Thymus (tissue), 14 donors: ENCODE measurements around the gene HINT1. TPM values are rescaled to one million over a fixed set of nuclear protein-coding genes. Genes with fewer than 3 reads are reported as not detected.

Experiments
- DNase-seq, 9 donors: peaks; one replicate each; pipeline ENCODE4 v3.0.0-alpha.2; 2013; ENCODE audit warnings: low spot score in 9 of 9, low read depth in 6 of 9, missing footprints in 1 of 9
- H3K27ac ChIP-seq, 2 donors: one replicate each; pipeline ENCODE4 v1.5.1; 2013; ENCODE audit warnings: control low read depth in 1 of 2, low read depth in 1 of 2, low read length in 1 of 2, mild to moderate bottlenecking in 1 of 2, moderate library complexity in 1 of 2
- H3K27me3 ChIP-seq, 2 donors: one replicate each; pipeline ENCODE4 v1.5.1; 2013; ENCODE audit warnings: low read length in 1 of 2; ENCODE audit not compliant: control insufficient read depth in 2 of 2, insufficient read depth in 1 of 2
- H3K36me3 ChIP-seq, 2 donors: one replicate each; pipeline ENCODE4 v1.5.1; 2013; ENCODE audit warnings: low read length in 1 of 2, mild to moderate bottlenecking in 1 of 2, moderate library complexity in 1 of 2; ENCODE audit not compliant: control insufficient read depth in 2 of 2, insufficient read depth in 2 of 2
- H3K4me1 ChIP-seq, 2 donors: one replicate each; pipeline ENCODE4 v1.5.1; 2013; ENCODE audit warnings: low read length in 2 of 2; ENCODE audit not compliant: control insufficient read depth in 2 of 2, insufficient read depth in 2 of 2
- H3K4me3 ChIP-seq, 2 donors: one replicate each; pipeline ENCODE4 v1.5.1; 2013; ENCODE audit warnings: low read length in 2 of 2, control low read depth in 1 of 2, mild to moderate bottlenecking in 1 of 2
- H3K9me3 ChIP-seq, 2 donors: one replicate each; pipeline ENCODE4 v1.5.1; 2013; ENCODE audit warnings: low read length in 1 of 2, mild to moderate bottlenecking in 1 of 2; ENCODE audit not compliant: control insufficient read depth in 2 of 2, insufficient read depth in 1 of 2
- WGBS: extraction: QIAGEN DNeasy Blood & Tissue Kit; methylation state at CpG from one replicate; pipeline ENCODE4 v1.1.7; 2013; 5-methylcytosine and 5-hydroxymethylcytosine counted together
- long read RNA-seq, 10 donors: transcript quantifications; one replicate each; lab custom pipeline, GENCODE V29; 2026
- polyA plus RNA-seq: library from polyadenylated mRNA; stranded (reverse); fragments of 200-250 nt; gene quantifications from one replicate; pipeline ENCODE4 v1.2.3, GENCODE V29; 2013
- total RNA-seq: library from RNA; stranded (reverse); fragments of 120-200 nt; gene quantifications from one replicate; pipeline ENCODE4 v1.2.4, GENCODE V29; 2013
- donor health status: healthy.

The HINT1 gene
- total RNA-seq (311 TPM), polyA plus RNA-seq (396 TPM)
- long read RNA-seq, donor 1, transcript HINT1-201 (3 exons, 1,081 nt): major isoform, 50 of 111 reads
- long read RNA-seq, donor 1, partial matches to known transcripts: 60 of 111 reads
- long read RNA-seq, donor 1, other reads (novel, unspliced or antisense): 0 of 111 reads
- long read RNA-seq, donor 2: 0 reads
- long read RNA-seq, donor 3, transcript HINT1-201 (3 exons, 1,081 nt): major isoform, 653 of 787 reads
- long read RNA-seq, donor 3, transcript HINT1-204 (2 exons, 681 nt): minor isoform, 8 of 787 reads
- long read RNA-seq, donor 3, transcript HINT1-209 (3 exons, 656 nt): minor isoform, 6 of 787 reads
- long read RNA-seq, donor 3, partial matches to known transcripts: 55 of 787 reads
- long read RNA-seq, donor 3, other reads (novel, unspliced or antisense): 61 of 787 reads
- long read RNA-seq, donor 4, transcript HINT1-201 (3 exons, 1,081 nt): major isoform, 208 of 268 reads
- long read RNA-seq, donor 4, partial matches to known transcripts: 26 of 268 reads
- long read RNA-seq, donor 4, other reads (novel, unspliced or antisense): 29 of 268 reads
- long read RNA-seq, donor 5, transcript HINT1-201 (3 exons, 1,081 nt): major isoform, 904 of 1,164 reads
- long read RNA-seq, donor 5, transcript HINT1-209 (3 exons, 656 nt): minor isoform, 14 of 1,164 reads
- long read RNA-seq, donor 5, transcript HINT1-204 (2 exons, 681 nt): minor isoform, 11 of 1,164 reads
- long read RNA-seq, donor 5, partial matches to known transcripts: 143 of 1,164 reads
- long read RNA-seq, donor 5, other reads (novel, unspliced or antisense): 88 of 1,164 reads
- long read RNA-seq, donor 6, transcript HINT1-201 (3 exons, 1,081 nt): major isoform, 261 of 294 reads
- long read RNA-seq, donor 6, partial matches to known transcripts: 22 of 294 reads
- long read RNA-seq, donor 6, other reads (novel, unspliced or antisense): 6 of 294 reads
- long read RNA-seq, donor 7, transcript HINT1-201 (3 exons, 1,081 nt): major isoform, 351 of 477 reads
- long read RNA-seq, donor 7, transcript HINT1-209 (3 exons, 656 nt): minor isoform, 5 of 477 reads
- long read RNA-seq, donor 7, partial matches to known transcripts: 74 of 477 reads
- long read RNA-seq, donor 7, other reads (novel, unspliced or antisense): 44 of 477 reads
- long read RNA-seq, donor 8, transcript HINT1-201 (3 exons, 1,081 nt): major isoform, 157 of 174 reads
- long read RNA-seq, donor 8, partial matches to known transcripts: 14 of 174 reads
- long read RNA-seq, donor 8, other reads (novel, unspliced or antisense): 0 of 174 reads
- long read RNA-seq, donor 9, transcript HINT1-201 (3 exons, 1,081 nt): major isoform, 239 of 280 reads
- long read RNA-seq, donor 9, transcript HINT1-204 (2 exons, 681 nt): minor isoform, 6 of 280 reads
- long read RNA-seq, donor 9, partial matches to known transcripts: 26 of 280 reads
- long read RNA-seq, donor 9, other reads (novel, unspliced or antisense): 7 of 280 reads
- long read RNA-seq, donor 10, transcript HINT1-201 (3 exons, 1,081 nt): major isoform, 356 of 442 reads
- long read RNA-seq, donor 10, partial matches to known transcripts: 43 of 442 reads
- long read RNA-seq, donor 10, other reads (novel, unspliced or antisense): 32 of 442 reads

DNA sequence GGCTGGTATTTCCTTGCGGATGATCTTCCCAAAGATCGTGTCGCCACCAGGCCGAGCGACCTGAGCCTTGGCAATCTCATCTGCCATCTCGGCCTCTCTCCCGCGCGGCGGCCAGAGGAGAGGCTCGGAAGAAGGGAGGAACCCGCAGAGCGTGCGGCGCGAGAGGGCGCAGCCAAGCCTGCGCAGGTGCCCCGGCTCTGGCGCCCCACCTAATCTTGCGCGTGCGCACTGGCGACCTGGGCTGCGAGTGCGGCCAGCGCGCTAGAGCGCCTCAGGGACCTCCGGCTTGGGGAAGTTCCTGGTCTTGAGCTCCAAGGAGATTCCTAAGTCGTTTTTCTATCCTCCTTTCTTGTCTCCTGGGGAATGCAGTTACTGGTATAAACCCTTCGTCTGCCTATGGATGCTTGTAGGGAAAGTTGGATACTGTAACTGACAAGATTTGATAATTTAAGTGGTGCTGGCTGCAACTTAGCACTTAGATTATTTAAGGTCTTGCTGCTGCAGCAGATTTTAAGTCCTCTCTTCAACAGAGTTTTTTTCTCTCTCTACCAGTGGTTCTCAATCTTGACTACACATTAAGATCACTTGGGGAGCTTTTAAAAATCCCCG lies at the start of gene HINT1:
Gene HINT1 (minus strand): TSS at position 138 of the 609 bp plus-strand sequence. CDS start 51 bp downstream, at position 87.
- H3K4me3 ChIP-seq: peak within 1 kb of the TSS; percentile 86 to 95

DNA sequence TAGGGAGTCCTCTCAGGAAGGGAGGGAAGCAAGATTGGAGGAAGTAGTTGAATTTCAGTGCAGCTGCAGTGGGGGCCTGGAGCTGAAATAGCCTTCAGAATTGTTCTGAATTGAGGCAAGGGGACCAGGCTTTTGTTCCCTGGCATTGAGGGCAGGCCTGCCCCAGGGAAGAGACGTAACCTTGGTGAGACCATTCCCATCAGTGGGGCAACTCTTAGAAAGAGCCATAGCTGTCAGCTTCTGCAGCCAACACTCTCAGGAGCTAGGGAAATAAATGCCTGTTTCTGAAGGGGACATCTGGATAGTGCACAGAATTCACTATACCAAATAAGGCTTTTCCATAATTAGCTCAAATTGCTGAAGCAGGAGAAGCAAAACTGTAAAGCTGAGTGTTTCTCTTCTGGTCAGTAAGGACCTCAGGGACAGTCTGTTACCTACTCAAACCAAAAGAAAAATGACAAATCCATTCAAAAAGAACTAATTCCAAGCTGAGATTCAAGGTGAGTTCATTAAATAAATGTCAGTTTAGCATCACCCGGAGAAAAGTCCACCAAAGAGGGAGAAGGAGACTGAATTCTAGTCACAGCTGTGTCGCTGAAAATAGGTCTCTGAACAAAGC lies 49.7 kb upstream of the HINT1 start:
- no peak for DNase-seq
- no peak overlapping the region for H3K27ac ChIP-seq
- H3K4me3 ChIP-seq: no peak overlapping the region
- WGBS: 93% methylated on average over 3 of the region's 3 CpGs
- H3K36me3 ChIP-seq: no peaks in the 10 kb centered on the region
- no peaks in the 10 kb centered on the region for H3K27me3 ChIP-seq
- H3K9me3 ChIP-seq: no peaks in the 10 kb centered on the region
- peaks cover 6 to 16% of the 10 kb centered on the region in 2 donors for H3K4me1 ChIP-seq

More for the DNA sequence above, at the start of gene HINT1:
- H3K27me3 ChIP-seq: no peaks in the 10 kb centered on the region
- peak; percentile 82 to 95 (median 86) for DNase-seq
- peaks cover 3 to 9% of the 10 kb centered on the region in 2 donors for H3K4me1 ChIP-seq
- H3K27ac ChIP-seq: peak within 1 kb of the TSS; percentile 88 to 92
- no peaks in the 10 kb centered on the region for H3K9me3 ChIP-seq
- WGBS: under 1% methylated on average over 33 of the region's 33 CpGs
- H3K36me3 ChIP-seq: peaks cover 17 to 23% of the 10 kb centered on the region in 2 donors

DNA sequence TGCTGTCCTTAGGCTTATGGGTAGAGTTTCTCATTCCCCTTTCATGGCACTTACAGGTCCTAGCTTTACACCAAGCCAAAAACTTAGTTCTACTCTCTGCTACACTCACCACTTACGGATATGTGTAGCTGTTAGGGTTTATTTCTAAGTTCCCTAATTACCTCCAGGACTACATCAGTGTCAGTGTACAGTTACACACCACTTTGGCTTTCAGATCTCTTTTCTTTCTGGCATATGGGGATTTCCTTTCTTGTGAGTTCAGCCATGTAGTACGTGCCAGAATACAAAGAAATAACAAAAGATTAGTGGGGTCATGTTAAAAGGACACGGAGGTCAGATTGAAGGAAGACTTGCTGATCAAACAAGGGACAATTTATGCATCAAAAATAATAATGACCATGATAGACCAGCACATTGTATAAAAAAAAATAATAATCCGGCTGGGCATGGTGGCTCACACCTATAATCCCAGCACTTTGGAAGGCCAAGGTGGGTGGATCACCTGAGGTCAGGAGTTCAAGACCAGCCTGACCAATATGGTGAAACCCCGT lies 47.5 kb upstream of the HINT1 start:
- 86% methylated on average over 5 of the region's 5 CpGs for WGBS

DNA sequence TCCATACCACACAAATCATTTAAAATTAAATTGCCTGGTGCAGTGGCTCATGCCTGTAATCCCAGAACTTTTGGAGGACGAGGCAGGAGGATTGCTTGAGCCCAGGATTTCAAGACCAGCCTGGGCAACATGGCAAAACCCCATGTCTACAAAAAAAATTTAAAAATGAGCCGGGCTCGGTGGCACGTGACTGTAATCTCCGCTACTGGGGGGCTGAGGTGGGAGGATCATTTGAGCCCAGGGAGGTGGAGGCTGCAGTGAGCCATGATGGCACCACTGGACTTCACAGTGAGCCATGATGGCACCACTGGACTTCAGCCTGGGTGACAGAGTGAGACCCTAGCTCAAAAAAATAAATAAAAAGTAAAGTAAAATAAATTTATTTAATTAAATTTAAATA lies 46.6 kb upstream of the HINT1 start:
- Histone ChIP-seq H3K4me1 (peaks cover 17 to 28% of the 10 kb centered on the region in 2 donors), H3K27me3 (no peaks in the 10 kb centered on the region), H3K4me3 (no peak overlapping the region), H3K27ac (no peak overlapping the region), H3K36me3 (no peaks in the 10 kb centered on the region), H3K9me3 (no peaks in the 10 kb centered on the region)
- no peak for DNase-seq
- WGBS: 99% methylated on average over 5 of the region's 5 CpGs

More for the DNA sequence above, 47.5 kb upstream of the HINT1 start:
- DNase-seq: peak in 1 of 9 donors; percentile 38
- Histone ChIP-seq H3K36me3 (no peaks in the 10 kb centered on the region), H3K9me3 (no peaks in the 10 kb centered on the region), H3K27me3 (no peaks in the 10 kb centered on the region), H3K4me1 (peaks cover 15 to 28% of the 10 kb centered on the region in 2 donors), H3K4me3 (no peak overlapping the region), H3K27ac (no peak overlapping the region)

DNA sequence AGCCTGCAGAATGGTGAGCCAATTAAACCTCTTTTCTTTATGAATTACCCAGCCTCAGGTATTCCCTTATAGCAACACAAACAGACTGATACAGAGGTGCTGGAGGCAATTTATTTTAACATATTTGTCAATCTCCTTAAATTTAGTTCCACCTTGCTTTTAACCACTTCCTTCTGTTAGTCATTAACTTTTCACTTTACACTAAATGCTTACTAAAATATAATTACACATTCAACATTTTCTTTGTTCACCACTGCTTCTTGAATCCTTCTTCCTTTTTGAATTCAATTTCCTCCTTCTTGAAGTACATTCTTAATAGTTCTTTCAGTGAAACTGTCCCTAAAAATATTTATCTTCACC lies 45.1 kb upstream of the HINT1 start:
- Histone ChIP-seq H3K9me3 (no peaks in the 10 kb centered on the region), H3K4me1 (peaks cover 18 to 28% of the 10 kb centered on the region in 2 donors)

DNA sequence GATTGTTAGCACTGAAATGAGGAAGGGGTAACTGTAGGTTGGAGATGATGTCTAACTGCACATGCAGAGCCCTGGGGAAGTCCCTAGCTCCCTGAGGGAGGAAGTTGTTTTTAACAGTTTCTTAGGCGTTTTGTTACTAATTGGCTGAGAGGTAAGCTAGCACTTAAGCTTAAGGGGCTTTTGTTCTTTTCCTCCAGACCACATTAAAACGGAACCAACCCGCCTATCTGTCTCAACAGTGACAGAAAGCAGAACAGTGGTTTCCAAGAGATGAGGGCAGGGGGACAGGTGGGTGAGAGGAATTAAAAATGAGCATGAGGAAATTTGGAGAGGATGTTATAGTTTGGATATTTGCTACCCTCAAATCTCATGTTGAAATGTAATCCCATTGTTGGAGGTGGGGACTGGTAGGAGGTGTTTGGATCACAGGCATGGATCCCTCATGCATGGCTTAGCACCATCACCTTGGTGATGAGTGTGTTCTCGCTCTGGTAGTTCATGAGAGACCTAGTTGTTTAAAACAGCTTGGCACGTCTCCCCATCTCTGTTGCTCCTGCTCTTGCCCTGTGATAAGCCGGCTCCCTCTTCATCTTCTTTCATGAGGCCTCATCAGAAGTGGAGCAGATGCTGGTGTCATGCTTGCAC lies 44.6 kb upstream of the HINT1 start:
- Histone ChIP-seq H3K4me1 (peaks cover 18 to 24% of the 10 kb centered on the region in 2 donors), H3K9me3 (no peaks in the 10 kb centered on the region), H3K36me3 (no peaks in the 10 kb centered on the region), H3K4me3 (peak overlapping the region in 1 of 2 donors; percentile 5), H3K27me3 (no peaks in the 10 kb centered on the region), H3K27ac (peak overlapping the region; percentile 82 to 91)
- peak; percentile 46 to 90 (median 68) for DNase-seq
- 1% methylated on average over 6 of the region's 6 CpGs for WGBS

More for the DNA sequence above, 45.1 kb upstream of the HINT1 start:
- H3K4me3 ChIP-seq: no peak overlapping the region
- no peaks in the 10 kb centered on the region for H3K27me3 ChIP-seq
- H3K36me3 ChIP-seq: no peaks in the 10 kb centered on the region
- no peak for DNase-seq
- peak overlapping the region; percentile 82 to 91 for H3K27ac ChIP-seq

DNA sequence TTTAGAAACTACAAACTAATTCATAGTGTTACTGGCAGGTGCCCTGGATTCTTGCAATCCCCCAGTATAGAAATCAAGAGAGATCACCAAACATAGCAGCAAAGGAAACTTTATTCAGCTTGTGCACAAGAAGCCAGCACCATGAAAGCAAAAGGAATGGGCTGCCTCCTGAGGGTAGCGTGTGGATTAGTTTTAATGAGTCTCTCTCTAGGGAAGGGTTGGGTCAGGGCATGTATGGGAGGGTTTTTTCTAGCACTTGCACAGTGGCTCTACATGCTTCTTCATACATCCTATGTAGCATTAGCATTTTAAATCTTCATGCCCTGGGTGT lies 44.1 kb upstream of the HINT1 start:
- no peaks in the 10 kb centered on the region for H3K9me3 ChIP-seq
- no peaks in the 10 kb centered on the region for H3K36me3 ChIP-seq
- H3K27ac ChIP-seq: peak overlapping the region; percentile 22 to 91
- H3K27me3 ChIP-seq: no peaks in the 10 kb centered on the region
- 26% methylated on average over 1 of the region's 1 CpG for WGBS
- peak in 1 of 9 donors; percentile 23 for DNase-seq
- H3K4me3 ChIP-seq: no peak overlapping the region
- H3K4me1 ChIP-seq: peaks cover 18 to 21% of the 10 kb centered on the region in 2 donors
